ENCODE measurements around the gene ECHS1.

DNA sequence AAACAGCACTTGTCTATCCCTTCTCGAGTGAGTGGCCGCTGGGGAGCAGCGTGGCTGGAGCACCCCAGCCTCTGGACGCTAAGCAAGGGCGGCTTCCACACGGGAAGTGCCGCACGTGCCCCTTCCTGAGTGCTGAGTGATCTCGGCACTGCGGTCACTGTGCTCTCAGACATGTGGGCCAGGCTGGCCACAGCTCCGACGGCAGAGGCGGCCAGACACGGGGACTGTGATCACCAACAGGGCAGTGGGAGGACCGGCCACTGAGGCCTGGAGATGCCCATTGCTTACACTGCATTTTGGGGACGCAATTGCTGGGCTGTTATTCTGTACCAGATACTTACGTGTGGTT is 7.0 kb downstream of the ECHS1 start:
- TF ChIP-seq, protein P1, sequence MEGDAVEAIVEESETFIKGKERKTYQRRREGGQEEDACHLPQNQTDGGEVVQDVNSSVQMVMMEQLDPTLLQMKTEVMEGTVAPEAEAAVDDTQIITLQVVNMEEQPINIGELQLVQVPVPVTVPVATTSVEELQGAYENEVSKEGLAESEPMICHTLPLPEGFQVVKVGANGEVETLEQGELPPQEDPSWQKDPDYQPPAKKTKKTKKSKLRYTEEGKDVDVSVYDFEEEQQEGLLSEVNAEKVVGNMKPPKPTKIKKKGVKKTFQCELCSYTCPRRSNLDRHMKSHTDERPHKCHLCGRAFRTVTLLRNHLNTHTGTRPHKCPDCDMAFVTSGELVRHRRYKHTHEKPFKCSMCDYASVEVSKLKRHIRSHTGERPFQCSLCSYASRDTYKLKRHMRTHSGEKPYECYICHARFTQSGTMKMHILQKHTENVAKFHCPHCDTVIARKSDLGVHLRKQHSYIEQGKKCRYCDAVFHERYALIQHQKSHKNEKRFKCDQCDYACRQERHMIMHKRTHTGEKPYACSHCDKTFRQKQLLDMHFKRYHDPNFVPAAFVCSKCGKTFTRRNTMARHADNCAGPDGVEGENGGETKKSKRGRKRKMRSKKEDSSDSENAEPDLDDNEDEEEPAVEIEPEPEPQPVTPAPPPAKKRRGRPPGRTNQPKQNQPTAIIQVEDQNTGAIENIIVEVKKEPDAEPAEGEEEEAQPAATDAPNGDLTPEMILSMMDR (IDR thresholded peaks at IDR 0.05; ENCODE audit: low read length), result no peak
- TF ChIP-seq EZH2 (IDR thresholded peaks at IDR 0.05; ENCODE audit: borderline replicate concordance, low read length), result no peak
